Osteoblast (primary cell): ENCODE data around the gene CACNA1I. TPM values are rescaled to one million over a fixed set of nuclear protein-coding genes. Genes with fewer than 3 reads are reported as not detected.
A peak's percentile ranks its signal among the peaks of the same experiment; 100 is the strongest.

Experiments used
- DNase-seq: peaks from one replicate; pipeline ENCODE4 v3.0.0; 2011; ENCODE audit warnings: low spot score, mixed read lengths; ENCODE audit not compliant: insufficient read length; ENCODE audit errors: missing footprints
- H2AFZ ChIP-seq: 2 replicates; pipeline ENCODE4 v1.6.0; 2011; ENCODE audit warnings: mild to moderate bottlenecking, low read length
- H3K27ac ChIP-seq: 2 replicates; pipeline ENCODE4 v1.5.1; 2011; ENCODE audit warnings: mild to moderate bottlenecking, low read depth, low read length, moderate library complexity
- H3K27me3 ChIP-seq: 2 replicates; pipeline ENCODE4 v1.6.0; 2012; ENCODE audit warnings: mild to moderate bottlenecking, control low read depth, inconsistent platforms, low read length, moderate library complexity; ENCODE audit not compliant: insufficient read depth
- H3K36me3 ChIP-seq: 2 replicates; pipeline ENCODE4 v1.5.1; 2011; ENCODE audit warnings: mild to moderate bottlenecking, low read length, control low read depth, moderate library complexity; ENCODE audit not compliant: insufficient read depth
- H3K4me1 ChIP-seq: 2 replicates; pipeline ENCODE4 v1.5.1; 2011; ENCODE audit warnings: mild to moderate bottlenecking, low read length, control low read depth, moderate library complexity; ENCODE audit not compliant: insufficient read depth
- H3K4me2 ChIP-seq: 2 replicates; pipeline ENCODE4 v1.6.0; 2011; ENCODE audit warnings: mild to moderate bottlenecking, low read length; ENCODE audit not compliant: insufficient read depth
- H3K4me3 ChIP-seq: fragments of 200-600 bp; sonication (generic); 3 replicates; pipeline ENCODE4 v1.5.1; 2012; ENCODE audit warnings: mild to moderate bottlenecking, low read length, inconsistent platforms; ENCODE audit not compliant: insufficient read depth
- H3K79me2 ChIP-seq: 2 replicates; pipeline ENCODE4 v1.6.0; 2012; ENCODE audit warnings: mild to moderate bottlenecking, low read length, control low read depth, inconsistent platforms; ENCODE audit not compliant: insufficient read depth
- H3K9me3 ChIP-seq: 2 replicates; pipeline ENCODE4 v1.5.1; 2011; ENCODE audit warnings: low read depth, low read length, control low read depth
- H4K20me1 ChIP-seq: 2 replicates; pipeline ENCODE4 v1.6.0; 2012; ENCODE audit warnings: mild to moderate bottlenecking, low read length, control low read depth; ENCODE audit not compliant: insufficient read depth
- total RNA-seq: library from RNA; depleted of rRNA; stranded (reverse); fragments of >200 nt; gene quantifications from 2 replicates; pipeline ENCODE4 v1.2.3, GENCODE V29; 2012
- TF ChIP-seq, protein P1 (sequence below): IDR thresholded peaks from 2 replicates; pipeline ENCODE4 v1.5.1; 2011; ENCODE audit warnings: mild to moderate bottlenecking, low read depth, low read length, moderate library complexity; ENCODE audit errors: extremely low read depth

CACNA1I gene
- total RNA-seq, 1 donor = under 0.01 TPM

GRCh38 chr22:39524089-39524752, 46.3 kb upstream of the CACNA1I start:
- no peak overlapping the region for H2AFZ ChIP-seq
- H3K79me2 ChIP-seq = peaks cover 49% of the 10 kb centered on the region
- H3K27ac ChIP-seq = no peak overlapping the region
- no peak overlapping the region for H3K4me3 ChIP-seq
- no peaks in the 10 kb centered on the region for H3K27me3 ChIP-seq
- DNase-seq = peak; percentile 30
- H4K20me1 ChIP-seq = peaks cover 67% of the 10 kb centered on the region
- no peaks in the 10 kb centered on the region for H3K9me3 ChIP-seq
- H3K36me3 ChIP-seq = peaks cover 54% of the 10 kb centered on the region
- TF ChIP-seq, protein P1, sequence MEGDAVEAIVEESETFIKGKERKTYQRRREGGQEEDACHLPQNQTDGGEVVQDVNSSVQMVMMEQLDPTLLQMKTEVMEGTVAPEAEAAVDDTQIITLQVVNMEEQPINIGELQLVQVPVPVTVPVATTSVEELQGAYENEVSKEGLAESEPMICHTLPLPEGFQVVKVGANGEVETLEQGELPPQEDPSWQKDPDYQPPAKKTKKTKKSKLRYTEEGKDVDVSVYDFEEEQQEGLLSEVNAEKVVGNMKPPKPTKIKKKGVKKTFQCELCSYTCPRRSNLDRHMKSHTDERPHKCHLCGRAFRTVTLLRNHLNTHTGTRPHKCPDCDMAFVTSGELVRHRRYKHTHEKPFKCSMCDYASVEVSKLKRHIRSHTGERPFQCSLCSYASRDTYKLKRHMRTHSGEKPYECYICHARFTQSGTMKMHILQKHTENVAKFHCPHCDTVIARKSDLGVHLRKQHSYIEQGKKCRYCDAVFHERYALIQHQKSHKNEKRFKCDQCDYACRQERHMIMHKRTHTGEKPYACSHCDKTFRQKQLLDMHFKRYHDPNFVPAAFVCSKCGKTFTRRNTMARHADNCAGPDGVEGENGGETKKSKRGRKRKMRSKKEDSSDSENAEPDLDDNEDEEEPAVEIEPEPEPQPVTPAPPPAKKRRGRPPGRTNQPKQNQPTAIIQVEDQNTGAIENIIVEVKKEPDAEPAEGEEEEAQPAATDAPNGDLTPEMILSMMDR = no peak
- H3K4me2 ChIP-seq = no peak overlapping the region
- peaks cover 20% of the 10 kb centered on the region for H3K4me1 ChIP-seq

DNA sequence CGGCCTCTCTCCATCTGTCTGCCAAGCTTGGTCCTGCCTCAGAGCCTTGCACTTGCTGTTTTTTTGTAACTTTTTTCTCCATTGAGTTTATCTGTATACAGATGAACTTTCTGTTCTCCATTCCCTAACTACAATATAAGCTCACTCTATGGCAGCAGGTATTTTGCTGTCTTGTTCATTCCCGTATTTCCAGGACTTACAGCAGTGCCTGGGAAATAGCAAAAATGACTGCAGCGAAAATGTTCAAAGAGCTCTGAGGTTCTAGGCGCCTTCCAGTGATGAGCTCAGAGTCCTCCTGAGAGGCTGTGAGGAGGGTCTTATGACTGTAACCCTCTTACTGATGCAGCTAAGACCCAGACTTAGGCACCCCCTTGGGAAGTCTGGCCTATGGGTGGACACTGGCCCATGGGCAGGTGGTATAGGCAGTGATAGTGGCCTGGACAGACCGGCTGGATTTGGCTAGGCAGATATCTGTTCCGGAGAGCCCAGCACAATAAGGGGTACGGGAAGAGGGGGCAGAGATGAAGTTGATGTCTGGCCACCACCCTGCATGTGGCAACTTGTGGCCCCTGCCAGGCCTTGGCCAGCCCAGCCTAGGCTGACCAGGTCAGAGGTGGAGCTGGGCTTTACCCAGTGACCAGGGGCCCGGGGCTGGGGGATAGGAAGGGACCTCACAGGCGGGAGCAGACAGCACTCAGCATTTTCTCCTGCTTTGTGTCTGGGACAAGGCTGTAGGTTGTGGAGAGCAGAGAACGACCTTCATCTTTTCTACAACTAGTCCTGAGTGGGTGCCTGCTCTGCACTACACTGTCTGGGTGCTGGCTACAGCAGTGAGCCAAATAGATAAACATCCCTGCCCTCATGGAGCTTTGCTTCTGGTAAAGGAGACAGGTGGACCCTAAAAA, 45.5 kb upstream of the CACNA1I start:
- Histone ChIP-seq H3K27ac (no peak overlapping the region), H3K4me2 (no peak overlapping the region), H3K27me3 (no peaks in the 10 kb centered on the region), H2AFZ (no peak overlapping the region), H3K36me3 (peaks cover 61% of the 10 kb centered on the region), H3K4me1 (peaks cover 20% of the 10 kb centered on the region), H3K9me3 (no peaks in the 10 kb centered on the region), H3K4me3 (no peak overlapping the region), H4K20me1 (peaks cover 75% of the 10 kb centered on the region), H3K79me2 (peaks cover 57% of the 10 kb centered on the region)
- TF ChIP-seq, protein P1 = no peak
- peak; percentile 82 for DNase-seq

DNA sequence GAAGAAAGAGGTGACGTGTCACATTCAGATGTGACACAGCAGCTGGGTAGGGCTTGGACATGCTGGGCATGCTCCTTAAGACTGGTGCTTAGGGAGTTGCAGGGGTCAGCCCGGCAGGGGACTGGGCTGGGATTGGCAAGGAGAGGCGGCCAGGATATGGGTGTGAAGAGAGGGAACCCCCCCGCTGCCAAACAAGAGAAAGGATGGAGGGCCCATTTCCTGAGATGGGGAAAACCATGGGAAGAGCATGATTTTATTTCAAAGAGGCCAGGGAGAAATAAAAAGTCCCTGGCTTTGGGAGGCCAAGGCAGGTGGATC, 44.9 kb upstream of the CACNA1I start:
- TF ChIP-seq, protein P1 = no peak
- Histone ChIP-seq H3K79me2 (peaks cover 60% of the 10 kb centered on the region), H3K4me1 (peaks cover 20% of the 10 kb centered on the region), H3K9me3 (no peaks in the 10 kb centered on the region), H3K4me3 (no peak overlapping the region), H2AFZ (no peak overlapping the region), H3K27me3 (no peaks in the 10 kb centered on the region), H3K27ac (no peak overlapping the region), H3K4me2 (no peak overlapping the region), H3K36me3 (peaks cover 64% of the 10 kb centered on the region), H4K20me1 (peaks cover 80% of the 10 kb centered on the region)
- DNase-seq = no peak

DNA sequence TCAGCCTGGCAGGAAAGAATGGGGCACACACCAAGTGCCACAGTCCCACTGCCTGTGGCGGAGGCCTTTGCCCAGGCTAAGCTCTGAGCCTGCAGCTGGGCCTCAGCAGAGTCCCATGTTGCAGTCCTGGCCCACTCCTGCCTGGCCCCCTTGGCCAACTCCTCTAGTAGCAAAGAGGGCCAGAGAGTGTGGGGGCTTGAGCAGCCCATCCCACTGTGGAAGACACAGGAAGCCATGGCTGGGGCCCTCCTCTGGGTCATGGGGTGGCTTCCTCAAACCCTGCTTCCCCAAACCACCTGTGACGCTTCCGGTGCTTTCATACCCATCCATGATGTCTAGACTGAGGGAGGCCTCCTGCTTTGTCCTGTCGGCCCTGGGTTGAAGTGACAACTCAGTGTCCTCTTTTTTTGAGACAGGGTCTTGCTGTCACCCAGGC, 43.8 kb upstream of the CACNA1I start:
- TF ChIP-seq, protein P1 = no peak
- H2AFZ ChIP-seq = no peak overlapping the region
- H4K20me1 ChIP-seq = peaks cover 82% of the 10 kb centered on the region
- no peaks in the 10 kb centered on the region for H3K27me3 ChIP-seq
- H3K79me2 ChIP-seq = peaks cover 60% of the 10 kb centered on the region
- H3K4me3 ChIP-seq = no peak overlapping the region
- peak; percentile 72 for DNase-seq
- no peak overlapping the region for H3K27ac ChIP-seq
- H3K4me1 ChIP-seq = peaks cover 26% of the 10 kb centered on the region
- H3K9me3 ChIP-seq = no peaks in the 10 kb centered on the region
- no peak overlapping the region for H3K4me2 ChIP-seq
- peaks cover 56% of the 10 kb centered on the region for H3K36me3 ChIP-seq
